Heart left ventricle (tissue), 13 donors: ENCODE data around the gene CDH11.

ENCODE experiments used
- POLR2A ChIP-seq, 2 donors: fragments of 450-650 bp; IDR thresholded peaks; one replicate each; pipeline ENCODE4 v1.6.1; 2017; ENCODE audit warnings: antibody characterized with exemption in 2 of 2, mild to moderate bottlenecking in 2 of 2, moderate library complexity in 2 of 2
- TF ChIP-seq, protein P1 (sequence below), 12 donors: fragments of 200-600 bp; sonication (generic) in 4 of 12; IDR thresholded peaks; one replicate each; pipeline versions ENCODE4 v1.5.0 to v1.8.0; 2018 to 2022; ENCODE audit warnings: antibody characterized with exemption in 12 of 12, mild to moderate bottlenecking in 5 of 12
- donor health status: ischemic (EF 13 %, LVEDD 7.1; RV severe dilation, severe dysfunction).
- donor health status: DM: no; HTN: yes; CAD: no.
- donor health status: DM: no; HTN: no; CAD: no.
- donor health status: ischemic (EF 25% LVEDD 6.9; RV normal size, moderate dysfunction).
- donor health status: ischemic (EF 25% LVEDD 5.7; RV mildly dilated, moderate dysfunction).
- donor health status: ischemic (EF 35%, LVEDD 5.7; RV mildly dilated, moderate dysfunction).
- donor health status: nonischemic (EF 11% LVEDD 7.7; RV severe dilation, severe dysfunction).
- donor health status: DM: yes; HTN: yes; CAD: no.
- donor health status: PGD.
- donor health status: ischemic (EF 29% LVEDD 5.4; RV normal size, mild dysfunction).
- donor health status: nonischemic (EF 23%, LVEDD 6.1; RV moderate dilation, normal function).

DNA sequence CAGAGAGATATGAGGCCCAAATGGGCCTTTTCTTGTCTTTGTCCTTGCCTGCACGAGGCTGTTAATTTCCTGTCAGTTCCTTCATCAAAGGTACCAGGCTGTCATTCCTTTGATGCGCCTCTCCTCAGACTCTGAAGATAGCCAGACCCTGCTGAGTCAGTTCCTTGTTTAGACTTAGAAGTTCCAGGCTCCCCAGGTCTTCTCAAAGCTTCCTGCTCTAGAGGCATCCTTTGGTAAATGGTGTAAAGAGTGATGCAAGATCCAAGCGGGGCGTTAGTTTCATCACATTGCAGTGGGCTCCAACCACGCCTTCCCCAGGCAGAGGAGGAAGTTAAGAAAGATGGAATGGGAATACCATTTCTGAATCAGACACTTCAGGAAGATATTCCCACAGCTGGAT is 4.0 kb upstream of the CDH11 start:
- TF ChIP-seq, protein P1, sequence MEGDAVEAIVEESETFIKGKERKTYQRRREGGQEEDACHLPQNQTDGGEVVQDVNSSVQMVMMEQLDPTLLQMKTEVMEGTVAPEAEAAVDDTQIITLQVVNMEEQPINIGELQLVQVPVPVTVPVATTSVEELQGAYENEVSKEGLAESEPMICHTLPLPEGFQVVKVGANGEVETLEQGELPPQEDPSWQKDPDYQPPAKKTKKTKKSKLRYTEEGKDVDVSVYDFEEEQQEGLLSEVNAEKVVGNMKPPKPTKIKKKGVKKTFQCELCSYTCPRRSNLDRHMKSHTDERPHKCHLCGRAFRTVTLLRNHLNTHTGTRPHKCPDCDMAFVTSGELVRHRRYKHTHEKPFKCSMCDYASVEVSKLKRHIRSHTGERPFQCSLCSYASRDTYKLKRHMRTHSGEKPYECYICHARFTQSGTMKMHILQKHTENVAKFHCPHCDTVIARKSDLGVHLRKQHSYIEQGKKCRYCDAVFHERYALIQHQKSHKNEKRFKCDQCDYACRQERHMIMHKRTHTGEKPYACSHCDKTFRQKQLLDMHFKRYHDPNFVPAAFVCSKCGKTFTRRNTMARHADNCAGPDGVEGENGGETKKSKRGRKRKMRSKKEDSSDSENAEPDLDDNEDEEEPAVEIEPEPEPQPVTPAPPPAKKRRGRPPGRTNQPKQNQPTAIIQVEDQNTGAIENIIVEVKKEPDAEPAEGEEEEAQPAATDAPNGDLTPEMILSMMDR (IDR thresholded peaks at IDR 0.05), result no peak
- no peak for TF ChIP-seq POLR2A (IDR thresholded peaks at IDR 0.05)
